ENCODE results near the gene ADGB. TPM values are rescaled to one million over a fixed set of nuclear protein-coding genes. Genes with fewer than 3 reads are reported as not detected.

ADGB gene
- total RNA-seq, 1 donor from 2014 or later = not detected

GRCh38 chr6:146770965-146771735 is 172.4 kb downstream of the ADGB start:
- peaks cover 1% of the 10 kb centered on the region for H3K4me1 Mint-ChIP-seq (ENCODE audit: low read depth, unreplicated experiment)
- Histone ChIP-seq H3K79me2 (ENCODE audit: insufficient read depth, low read length) (no peaks in the 10 kb centered on the region), H3K4me3 (ENCODE audit: insufficient read depth, low read depth, low read length) (no peak overlapping the region), H3K27ac (ENCODE audit: low read depth, low read length) (no peak overlapping the region), H3K9me3 (ENCODE audit: insufficient read depth, low read depth, low read length) (no peaks in the 10 kb centered on the region), H3K36me3 (ENCODE audit: insufficient read depth, low read length) (no peaks in the 10 kb centered on the region), H3K4me2 (ENCODE audit: low read length) (no peak overlapping the region), H3K9ac (ENCODE audit: low read length) (no peak overlapping the region), H2AFZ (ENCODE audit: low read depth, low read length) (no peak overlapping the region), H3K4me1 (ENCODE audit: insufficient read depth, low read length) (no peaks in the 10 kb centered on the region), H3K27me3 (ENCODE audit: insufficient read depth, low read length) (no peaks in the 10 kb centered on the region), H4K20me1 (ENCODE audit: insufficient read depth, low read length) (no peaks in the 10 kb centered on the region)
- no peaks in the 10 kb centered on the region for H3K27me3 Mint-ChIP-seq (ENCODE audit: low read depth, unreplicated experiment)
- TF ChIP-seq CTCF (IDR thresholded peaks at IDR 0.05; ENCODE audit: insufficient read depth, low read depth, low read length) (no peak), EZH2 (IDR thresholded peaks at IDR 0.05; ENCODE audit: insufficient read depth, low read length) (no peak)
- H3K4me3 Mint-ChIP-seq (ENCODE audit: unreplicated experiment) = no peak overlapping the region
- H3K36me3 Mint-ChIP-seq (ENCODE audit: low read depth, unreplicated experiment) = no peaks in the 10 kb centered on the region
- no peaks in the 10 kb centered on the region for H3K9me3 Mint-ChIP-seq (ENCODE audit: unreplicated experiment)
- no peak overlapping the region for H3K27ac Mint-ChIP-seq (ENCODE audit: unreplicated experiment)
- FAIRE-seq = no peak
- DNase-seq (ENCODE audit: low read depth) = no peak

DNA sequence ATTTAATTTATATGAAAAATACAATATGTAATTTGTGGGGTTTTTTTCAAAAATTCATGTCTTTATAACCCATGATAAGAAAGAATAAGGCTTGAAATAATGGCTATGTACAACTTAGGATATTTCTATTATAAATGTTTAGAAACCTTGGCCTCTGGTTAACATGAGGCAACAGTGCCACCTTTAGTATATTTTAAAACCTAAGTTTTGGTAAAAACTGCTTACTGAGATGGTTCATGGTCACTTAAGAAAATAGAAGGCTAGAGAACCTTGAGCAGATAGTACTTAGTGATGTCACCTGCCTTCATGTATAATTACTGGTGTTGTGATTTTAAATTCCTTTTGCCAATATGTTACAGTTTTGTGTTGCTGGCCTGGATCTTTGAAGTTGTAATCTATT is 176.4 kb downstream of the ADGB start:
- no peaks in the 10 kb centered on the region for H3K36me3 Mint-ChIP-seq (ENCODE audit: low read depth, unreplicated experiment)

More for the DNA sequence above, 176.4 kb downstream of the ADGB start:
- peaks cover 1% of the 10 kb centered on the region for H3K4me1 Mint-ChIP-seq (ENCODE audit: low read depth, unreplicated experiment)
- no peaks in the 10 kb centered on the region for H3K27me3 ChIP-seq (ENCODE audit: insufficient read depth, low read length)
- H3K4me3 Mint-ChIP-seq (ENCODE audit: unreplicated experiment) = no peak overlapping the region
- H3K9me3 Mint-ChIP-seq (ENCODE audit: unreplicated experiment) = no peaks in the 10 kb centered on the region
- no peaks in the 10 kb centered on the region for H3K79me2 ChIP-seq (ENCODE audit: insufficient read depth, low read length)
- H3K9ac ChIP-seq (ENCODE audit: low read length) = no peak overlapping the region
- no peaks in the 10 kb centered on the region for H4K20me1 ChIP-seq (ENCODE audit: insufficient read depth, low read length)
- DNase-seq (ENCODE audit: low read depth) (no peak), FAIRE-seq (no peak)
- no peak overlapping the region for H2AFZ ChIP-seq (ENCODE audit: low read depth, low read length)
- no peak overlapping the region for H3K4me2 ChIP-seq (ENCODE audit: low read length)
- H3K36me3 ChIP-seq (ENCODE audit: insufficient read depth, low read length) = no peaks in the 10 kb centered on the region
- H3K9me3 ChIP-seq (ENCODE audit: insufficient read depth, low read depth, low read length) = no peaks in the 10 kb centered on the region
- no peak overlapping the region for H3K27ac ChIP-seq (ENCODE audit: low read depth, low read length)
- H3K4me3 ChIP-seq (ENCODE audit: insufficient read depth, low read depth, low read length) = no peak overlapping the region
- no peaks in the 10 kb centered on the region for H3K4me1 ChIP-seq (ENCODE audit: insufficient read depth, low read length)
- H3K27ac Mint-ChIP-seq (ENCODE audit: unreplicated experiment) = no peak overlapping the region
- H3K27me3 Mint-ChIP-seq (ENCODE audit: low read depth, unreplicated experiment) = no peaks in the 10 kb centered on the region
- no peak for TF ChIP-seq EZH2 (IDR thresholded peaks at IDR 0.05; ENCODE audit: insufficient read depth, low read length)
- no peak for TF ChIP-seq CTCF (IDR thresholded peaks at IDR 0.05; ENCODE audit: insufficient read depth, low read depth, low read length)
